ENCODE measurements around the gene GDF2. TPM values are rescaled to one million over a fixed set of nuclear protein-coding genes. Genes with fewer than 3 reads are reported as not detected.

The GDF2 gene
- total RNA-seq, 1 experiment from 2014 or later: not detected

DNA sequence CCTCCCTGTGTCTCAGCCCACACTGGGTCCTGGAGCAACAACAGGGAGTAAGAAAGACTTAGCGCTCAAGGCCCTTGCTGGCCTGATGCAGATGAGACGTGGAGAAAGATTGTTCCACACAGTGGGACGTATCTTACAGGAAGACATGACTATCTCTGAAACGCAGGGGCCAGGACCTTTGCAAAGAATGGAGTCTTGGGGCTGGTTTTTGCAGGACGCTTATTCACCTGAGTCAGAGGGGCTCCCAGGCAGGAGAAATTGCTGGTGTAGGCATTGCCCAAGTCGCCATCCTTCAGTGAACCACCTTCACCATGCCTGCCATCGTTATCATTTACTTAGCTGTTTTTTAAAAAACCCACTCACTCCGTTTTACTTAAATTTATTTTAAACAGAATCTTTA is 34.0 kb upstream of the GDF2 start:
- in situ Hi-C loops (cut with HindIII; ENCODE audit: low pct_unique_long_range_greater_than_20kb, low sequenced_read_pairs): no loop called here
- no peak for DNase-seq (ENCODE audit: low read depth, low spot score)

DNA sequence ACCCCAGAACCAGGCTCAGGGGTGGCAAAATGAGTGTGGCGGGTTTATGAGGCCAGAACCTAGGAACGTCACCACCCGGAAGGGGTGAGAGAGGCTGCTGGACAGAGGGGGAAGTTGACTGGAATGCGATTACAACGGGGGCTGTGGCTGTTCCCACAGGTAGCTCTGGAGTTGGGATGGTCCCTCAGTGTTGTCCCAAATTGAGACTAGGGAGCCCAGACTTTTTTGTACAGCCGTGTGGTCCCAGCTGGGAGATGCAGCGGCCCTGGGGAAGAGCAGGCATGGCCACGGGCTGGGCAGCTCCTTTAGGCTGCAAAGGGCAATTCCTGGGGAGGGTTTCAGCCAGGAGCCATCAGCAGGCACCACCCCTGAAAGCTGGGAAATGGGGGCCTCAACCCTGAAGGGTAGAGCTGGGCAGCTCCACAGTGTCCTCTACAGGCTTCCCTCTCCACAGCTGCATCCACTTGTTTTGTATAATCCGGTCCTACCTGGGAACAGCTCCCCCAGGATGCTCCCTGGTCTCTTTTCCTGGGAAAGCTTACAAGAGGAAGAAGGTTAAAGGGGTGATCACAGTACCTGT is 33.2 kb upstream of the GDF2 start:
- no peak for DNase-seq (ENCODE audit: low read depth, low spot score)
- in situ Hi-C loops (cut with HindIII; ENCODE audit: low pct_unique_long_range_greater_than_20kb, low sequenced_read_pairs): no loop called here

DNA sequence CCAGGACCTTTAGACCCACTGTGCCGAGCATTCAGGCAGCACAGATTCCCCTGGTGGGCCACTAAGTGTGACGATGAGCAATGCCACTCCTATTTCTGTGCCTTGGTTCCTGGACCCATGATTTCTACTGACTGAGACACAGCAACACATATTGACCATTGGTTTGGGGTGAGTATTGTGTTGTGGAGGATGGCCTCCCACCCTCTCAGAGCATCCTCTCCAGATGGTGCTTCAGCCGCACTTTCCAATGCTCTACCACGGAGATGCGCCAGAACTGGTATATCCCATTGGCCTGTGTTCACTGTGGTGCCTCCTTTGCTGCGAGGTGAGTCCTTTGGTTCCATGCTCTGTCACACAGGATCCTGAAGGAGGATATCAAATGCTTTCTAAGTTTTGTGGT is 32.3 kb upstream of the GDF2 start:
- DNase-seq (ENCODE audit: low read depth, low spot score): no peak
- in situ Hi-C loops (cut with HindIII; ENCODE audit: low pct_unique_long_range_greater_than_20kb, low sequenced_read_pairs): no loop called here

DNA sequence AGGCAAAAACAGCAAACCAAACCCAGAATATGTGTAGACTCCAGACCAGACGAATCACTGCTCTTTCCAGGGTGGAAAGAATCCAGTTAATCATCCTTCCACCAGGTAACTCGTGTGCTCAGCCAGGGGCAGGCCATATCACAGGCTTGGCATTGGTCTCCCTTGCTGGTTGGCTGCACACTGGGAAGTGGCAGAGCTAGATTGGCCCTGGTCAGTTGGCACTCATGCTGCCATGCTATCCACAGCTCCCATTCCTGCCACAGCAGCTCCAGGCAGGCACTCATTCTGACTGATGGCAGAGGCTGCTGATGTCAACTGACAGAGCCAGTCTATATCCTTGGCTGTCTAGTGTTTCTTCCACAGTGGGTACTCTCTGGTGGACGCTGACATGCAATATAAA is 31.9 kb upstream of the GDF2 start:
- in situ Hi-C loops (cut with HindIII; ENCODE audit: low pct_unique_long_range_greater_than_20kb, low sequenced_read_pairs): no loop called here
- no peak for DNase-seq (ENCODE audit: low read depth, low spot score)

DNA sequence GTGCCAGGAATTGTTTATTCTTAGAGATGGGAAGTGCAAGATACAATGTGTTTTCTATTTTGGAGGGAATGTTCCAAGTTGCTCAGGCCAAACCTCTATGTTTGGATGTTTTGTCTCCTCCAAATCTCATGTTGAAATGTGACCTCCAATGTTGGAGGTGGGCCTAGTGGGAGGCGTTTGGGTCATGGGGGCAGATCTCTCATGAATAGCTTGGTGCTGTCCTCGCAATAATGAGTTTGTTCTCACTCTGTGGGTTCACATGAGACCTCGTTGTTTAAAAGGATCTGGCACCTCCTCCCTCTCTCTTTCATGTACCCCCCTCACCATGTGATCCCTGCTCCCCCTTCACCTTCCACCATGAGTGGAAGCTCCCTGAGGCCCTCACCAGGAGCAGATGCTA is 30.6 kb upstream of the GDF2 start:
- no peak for DNase-seq (ENCODE audit: low read depth, low spot score)
- in situ Hi-C loops (cut with HindIII; ENCODE audit: low pct_unique_long_range_greater_than_20kb, low sequenced_read_pairs): no loop called here

DNA sequence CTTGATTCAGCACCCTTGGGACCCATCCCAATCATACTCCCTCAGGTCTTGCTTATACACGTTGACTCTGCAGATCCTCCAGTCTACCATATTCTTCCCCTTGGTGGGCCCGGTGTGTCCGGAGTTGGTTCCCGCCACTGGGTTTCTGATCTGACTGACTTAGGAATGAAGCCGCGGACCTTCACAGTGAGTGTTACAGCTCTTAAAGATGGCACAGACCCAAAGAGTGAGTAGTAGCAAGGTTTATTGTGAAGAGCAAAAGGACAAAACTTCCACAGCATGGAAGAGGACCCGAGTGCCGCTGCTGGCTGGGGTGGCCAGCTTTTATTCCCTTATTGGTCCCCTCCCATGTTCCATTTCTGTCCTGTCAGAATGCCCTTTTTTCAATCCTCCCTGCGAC is 28.2 kb upstream of the GDF2 start:
- in situ Hi-C loops (cut with HindIII; ENCODE audit: low pct_unique_long_range_greater_than_20kb, low sequenced_read_pairs): no loop called here
- no peak for DNase-seq (ENCODE audit: low read depth, low spot score)

DNA sequence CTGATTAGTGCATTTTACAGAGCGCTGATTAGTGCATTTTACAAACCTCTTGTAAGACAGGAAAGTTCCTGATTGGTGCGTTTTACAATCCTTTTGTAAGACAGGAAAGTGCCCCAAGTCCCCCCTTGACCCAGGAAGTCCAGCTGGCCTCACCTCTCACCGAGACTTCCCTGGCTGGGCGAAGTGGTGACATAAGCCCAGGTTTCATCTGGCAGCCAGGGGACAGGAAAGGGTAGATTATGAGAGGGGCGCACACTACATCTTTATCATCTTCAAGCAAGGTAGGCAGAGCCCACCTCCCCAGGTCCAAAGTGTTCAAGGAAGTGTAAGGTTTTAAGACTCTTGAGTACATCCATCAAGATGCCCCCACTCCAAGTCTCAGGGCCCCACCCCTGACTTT is 27.8 kb upstream of the GDF2 start:
- in situ Hi-C loops (cut with HindIII; ENCODE audit: low pct_unique_long_range_greater_than_20kb, low sequenced_read_pairs): no loop called here
- no peak for DNase-seq (ENCODE audit: low read depth, low spot score)

DNA sequence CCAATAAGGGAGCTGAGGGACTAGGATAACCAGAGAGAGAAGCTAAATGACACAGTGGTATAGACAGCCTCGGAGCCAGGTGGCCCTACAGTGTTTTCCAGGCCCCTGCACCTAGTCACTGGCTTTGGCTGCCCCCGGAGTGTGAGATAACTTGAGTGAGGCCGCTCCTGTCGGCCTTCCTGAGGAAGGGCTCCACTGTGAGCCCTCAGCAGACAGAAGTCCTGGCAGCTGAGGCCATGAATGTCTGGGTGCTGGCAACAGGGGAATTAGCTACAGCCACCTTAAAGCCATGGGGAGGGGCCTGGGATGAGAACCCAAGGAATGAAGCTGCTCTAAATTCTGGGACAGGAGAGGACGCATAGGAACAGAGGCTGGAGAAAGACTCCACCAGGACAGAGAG is 26.8 kb upstream of the GDF2 start:
- DNase-seq (ENCODE audit: low read depth, low spot score): no peak
- in situ Hi-C loops (cut with HindIII; ENCODE audit: low pct_unique_long_range_greater_than_20kb, low sequenced_read_pairs): no loop called here

DNA sequence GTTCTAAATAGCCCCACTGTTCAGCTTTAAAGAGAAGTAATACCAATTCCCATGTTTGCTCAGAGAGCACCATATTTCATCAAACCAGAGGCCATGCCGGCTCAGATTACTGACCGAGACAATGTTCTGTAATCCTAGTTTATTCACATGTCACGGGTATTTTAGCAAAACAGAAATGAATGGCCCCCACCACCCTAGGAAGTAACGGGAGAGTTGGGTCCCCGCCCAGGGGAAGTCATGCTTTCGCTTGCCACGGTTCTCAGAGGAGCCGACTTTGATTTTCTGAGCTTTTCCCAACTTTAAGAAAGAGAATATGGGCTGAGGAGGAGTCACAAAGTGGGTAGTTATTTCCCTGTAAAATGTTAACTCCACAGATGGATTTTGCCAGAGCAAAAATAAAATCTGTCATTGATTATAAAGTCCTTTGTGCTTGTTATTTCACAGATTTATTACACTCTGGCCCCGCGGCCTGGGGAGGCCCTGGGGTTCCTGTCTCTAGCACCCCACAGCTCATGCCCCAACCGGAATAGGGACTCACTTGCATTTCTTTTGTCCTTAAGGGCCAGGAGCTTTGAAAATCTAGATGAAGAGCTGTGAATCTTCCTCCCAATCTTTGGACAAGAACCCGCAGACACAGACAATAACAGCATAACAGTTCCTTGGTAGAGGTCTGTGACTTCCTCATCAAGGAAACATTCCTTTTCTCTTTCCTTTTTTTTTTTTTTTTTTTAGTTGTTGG is 25.9 kb upstream of the GDF2 start:
- in situ Hi-C loops (cut with HindIII; ENCODE audit: low pct_unique_long_range_greater_than_20kb, low sequenced_read_pairs): no loop called here
- DNase-seq (ENCODE audit: low read depth, low spot score): no peak

DNA sequence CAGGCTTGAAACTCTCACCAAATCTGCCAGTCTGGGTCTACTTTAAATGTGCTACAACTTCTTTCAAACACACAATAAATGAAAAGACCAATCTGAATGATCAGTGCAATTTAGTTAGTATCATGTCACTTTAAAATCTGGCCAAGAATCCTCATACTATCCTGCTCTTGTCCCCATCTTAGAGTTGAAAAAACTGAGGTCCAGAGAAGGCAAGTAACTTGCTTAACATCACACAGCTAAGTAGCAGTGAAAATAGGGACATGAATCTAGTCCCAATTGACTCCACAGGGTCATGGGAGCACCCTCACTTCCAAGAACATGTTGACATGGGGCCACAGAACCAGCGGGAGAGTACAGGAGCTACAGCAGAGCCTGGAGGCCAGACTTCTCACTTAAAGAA is 25.3 kb upstream of the GDF2 start:
- in situ Hi-C loops (cut with HindIII; ENCODE audit: low pct_unique_long_range_greater_than_20kb, low sequenced_read_pairs): no loop called here
- DNase-seq (ENCODE audit: low read depth, low spot score): no peak

DNA sequence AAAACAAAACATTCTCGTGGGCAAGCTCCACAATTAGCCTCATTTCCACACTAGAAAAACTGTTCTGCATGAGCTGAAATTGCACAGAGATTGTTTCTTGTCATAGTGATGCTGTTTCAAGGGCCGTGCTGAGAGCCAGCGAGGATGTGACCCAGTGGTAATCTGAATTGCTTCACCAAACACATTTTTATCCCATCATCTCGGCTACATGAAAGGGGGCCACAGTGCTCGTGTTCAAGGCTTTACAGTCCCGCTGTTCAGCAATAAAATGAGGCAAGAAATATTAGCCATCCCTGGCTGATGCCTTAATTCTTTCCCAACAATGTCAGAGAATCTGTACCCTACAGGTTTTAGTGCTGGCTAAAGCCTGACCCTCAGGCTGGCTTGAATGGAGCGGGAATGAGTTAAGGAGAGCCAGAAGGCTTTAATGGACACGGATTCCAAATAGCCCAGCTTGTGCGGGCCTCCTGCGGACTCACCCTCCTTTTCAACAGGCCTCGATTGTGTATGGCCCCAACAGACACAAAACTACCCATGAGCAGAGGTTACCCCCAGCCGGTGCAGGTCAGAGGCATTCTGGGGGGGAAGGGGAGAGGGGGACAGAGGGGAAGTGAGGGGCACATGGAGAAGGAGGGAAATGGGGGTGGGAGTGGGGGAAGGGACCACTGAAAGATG is 24.3 kb upstream of the GDF2 start:
- DNase-seq (ENCODE audit: low read depth, low spot score): no peak
- in situ Hi-C loops (cut with HindIII; ENCODE audit: low pct_unique_long_range_greater_than_20kb, low sequenced_read_pairs): no loop called here

DNA sequence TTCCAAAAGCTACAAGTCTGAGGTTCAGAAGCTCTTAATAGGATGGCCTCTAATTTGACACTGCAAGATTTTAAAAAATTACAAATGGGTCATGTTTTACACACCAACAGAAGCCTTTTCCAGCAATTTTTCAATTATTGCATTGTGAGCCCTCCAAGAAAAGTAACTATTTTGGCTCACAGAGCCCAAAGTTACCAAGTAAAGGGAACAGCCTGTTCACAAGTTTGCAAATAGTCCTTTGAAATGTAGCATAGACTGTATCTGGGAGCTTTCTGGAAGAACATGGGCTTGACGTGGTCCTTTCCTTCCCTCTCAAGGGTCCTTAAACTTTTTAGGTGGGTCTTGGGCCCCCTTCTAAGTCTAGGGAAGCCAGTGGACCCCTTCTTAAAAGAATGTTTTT is 23.5 kb upstream of the GDF2 start:
- in situ Hi-C loops (cut with HindIII; ENCODE audit: low pct_unique_long_range_greater_than_20kb, low sequenced_read_pairs): no loop called here
- DNase-seq (ENCODE audit: low read depth, low spot score): no peak

DNA sequence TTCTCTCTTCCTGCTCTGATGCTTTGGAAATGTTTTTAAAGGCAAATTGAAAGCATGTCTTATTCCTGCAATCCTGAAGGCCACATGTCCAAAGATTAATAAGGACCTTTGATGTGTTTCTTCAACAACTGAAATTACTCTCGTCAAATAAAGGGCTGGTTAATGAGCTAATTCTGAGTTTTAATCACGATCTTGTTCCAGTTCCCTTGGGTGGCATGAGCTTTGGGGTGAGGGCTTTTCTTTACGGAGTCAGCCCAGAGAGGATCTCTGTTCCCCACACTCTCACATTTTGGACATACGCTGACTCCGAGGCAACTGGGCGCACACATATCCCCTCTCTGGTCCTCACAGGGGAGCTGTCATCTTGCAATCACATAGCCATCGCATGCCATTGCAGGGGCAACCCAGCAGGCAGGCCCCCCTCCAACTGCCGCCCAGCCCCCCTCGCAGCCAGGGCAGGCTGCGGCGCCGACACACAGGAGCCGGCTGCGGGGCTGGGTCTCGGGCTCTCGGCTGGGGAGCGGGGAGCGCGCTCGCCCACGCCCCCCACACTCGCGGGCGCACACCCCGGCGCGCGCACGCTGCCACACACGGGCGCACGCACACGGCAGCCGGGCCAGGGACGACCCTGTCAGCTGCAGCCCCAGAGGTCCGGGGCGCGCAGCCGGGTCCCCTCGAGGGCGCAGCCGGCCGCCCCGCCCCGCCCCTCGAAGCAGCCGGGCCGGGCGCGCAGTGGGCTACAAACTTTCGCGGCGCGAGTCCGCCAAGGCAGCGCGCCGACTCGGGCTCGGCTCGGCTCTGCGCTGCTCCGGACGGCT is 22.4 kb upstream of the GDF2 start, which contains the start of gene GDF10:
TSS of gene GDF10 (plus strand) at position 587 of the 818 bp plus-strand sequence. CDS start 455 bp downstream, outside the sequence.
- in situ Hi-C loops (cut with HindIII; ENCODE audit: low pct_unique_long_range_greater_than_20kb, low sequenced_read_pairs): no loop called here
- DNase-seq (ENCODE audit: low read depth, low spot score): no peak

DNA sequence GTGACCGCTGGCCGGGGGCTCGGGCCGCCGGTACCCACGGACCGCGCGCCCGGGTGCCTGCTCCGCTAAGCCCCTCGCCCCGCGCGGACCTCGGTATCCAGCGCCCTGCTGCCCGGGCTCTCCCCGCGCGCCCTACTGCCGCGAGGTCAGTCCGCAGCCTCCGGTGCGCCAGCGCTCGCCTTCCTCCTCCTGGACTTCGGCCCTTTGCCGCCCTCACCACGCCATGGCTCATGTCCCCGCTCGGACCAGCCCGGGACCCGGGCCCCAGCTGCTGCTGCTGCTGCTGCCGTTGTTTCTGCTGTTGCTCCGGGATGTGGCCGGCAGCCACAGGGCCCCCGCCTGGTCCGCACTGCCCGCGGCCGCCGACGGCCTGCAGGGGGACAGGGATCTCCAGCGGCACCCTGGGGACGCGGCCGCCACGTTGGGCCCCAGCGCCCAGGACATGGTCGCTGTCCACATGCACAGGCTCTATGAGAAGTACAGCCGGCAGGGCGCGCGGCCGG is 21.8 kb upstream of the GDF2 start:
- DNase-seq (ENCODE audit: low read depth, low spot score): no peak

DNA sequence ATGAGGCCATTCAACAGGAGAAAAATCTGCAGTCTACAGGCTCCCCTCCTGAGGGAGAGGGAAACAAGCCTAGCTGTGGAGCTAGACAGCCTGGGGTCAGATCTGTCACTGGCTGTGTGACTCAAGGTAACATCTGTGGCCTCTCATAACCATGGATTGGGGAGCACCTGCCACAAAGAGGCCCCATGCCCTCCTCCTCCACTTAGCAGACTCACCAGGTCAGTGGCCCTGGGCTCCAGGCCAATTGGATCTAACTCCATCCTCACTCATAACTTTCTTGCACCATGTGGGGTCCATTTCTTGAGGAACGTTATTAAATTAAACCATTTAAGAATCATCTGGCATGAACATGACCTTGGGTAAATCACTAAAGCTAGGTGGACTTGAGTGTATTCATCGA is 20.4 kb upstream of the GDF2 start:
- in situ Hi-C loops (cut with HindIII; ENCODE audit: low pct_unique_long_range_greater_than_20kb, low sequenced_read_pairs): no loop called here
- no peak for DNase-seq (ENCODE audit: low read depth, low spot score)

More for the DNA sequence above, 21.8 kb upstream of the GDF2 start:
- in situ Hi-C loops (cut with HindIII; ENCODE audit: low pct_unique_long_range_greater_than_20kb, low sequenced_read_pairs): no loop called here

DNA sequence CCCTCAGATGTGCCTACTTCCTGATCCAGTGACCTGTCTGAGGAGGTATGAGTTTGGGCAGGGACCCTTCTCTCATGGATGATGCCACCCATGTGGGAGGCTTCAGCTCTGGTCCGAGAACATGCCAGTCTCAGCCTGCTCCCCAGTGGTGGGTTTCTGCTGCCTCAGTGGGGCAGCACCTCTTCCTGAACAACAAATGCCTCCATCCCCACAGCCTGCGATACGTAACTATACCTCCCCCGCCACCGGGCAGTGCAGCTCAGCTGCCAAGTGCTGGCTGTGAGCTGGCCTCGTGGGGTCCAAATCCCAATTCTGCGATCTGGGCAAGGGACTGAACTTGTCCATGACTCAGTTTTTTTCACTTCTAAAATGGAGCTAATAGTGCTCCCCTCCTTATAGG is 19.1 kb upstream of the GDF2 start:
- in situ Hi-C loops (cut with HindIII; ENCODE audit: low pct_unique_long_range_greater_than_20kb, low sequenced_read_pairs): no loop called here
- no peak for DNase-seq (ENCODE audit: low read depth, low spot score)

DNA sequence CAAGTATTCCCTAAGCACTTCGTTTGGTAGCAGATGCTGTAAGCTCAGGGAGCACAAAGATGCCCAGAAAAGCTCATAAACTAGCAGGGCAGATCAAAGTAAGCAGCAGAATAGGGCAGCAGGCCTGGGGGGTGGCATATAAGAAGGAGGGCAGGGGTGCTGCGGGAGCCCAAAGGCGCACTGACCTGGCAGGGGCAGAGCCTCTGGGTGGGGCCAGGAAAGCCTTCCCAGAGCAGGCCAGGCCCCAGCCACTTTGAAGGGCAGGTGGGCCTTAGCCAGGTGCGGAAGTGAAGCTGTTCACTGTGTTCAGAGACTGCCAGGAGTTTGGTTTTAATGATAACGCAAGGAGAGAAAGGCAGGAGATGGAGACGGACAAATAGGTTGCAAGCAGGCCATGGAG is 18.4 kb upstream of the GDF2 start:
- in situ Hi-C loops (cut with HindIII; ENCODE audit: low pct_unique_long_range_greater_than_20kb, low sequenced_read_pairs): no loop called here
- no peak for DNase-seq (ENCODE audit: low read depth, low spot score)

DNA sequence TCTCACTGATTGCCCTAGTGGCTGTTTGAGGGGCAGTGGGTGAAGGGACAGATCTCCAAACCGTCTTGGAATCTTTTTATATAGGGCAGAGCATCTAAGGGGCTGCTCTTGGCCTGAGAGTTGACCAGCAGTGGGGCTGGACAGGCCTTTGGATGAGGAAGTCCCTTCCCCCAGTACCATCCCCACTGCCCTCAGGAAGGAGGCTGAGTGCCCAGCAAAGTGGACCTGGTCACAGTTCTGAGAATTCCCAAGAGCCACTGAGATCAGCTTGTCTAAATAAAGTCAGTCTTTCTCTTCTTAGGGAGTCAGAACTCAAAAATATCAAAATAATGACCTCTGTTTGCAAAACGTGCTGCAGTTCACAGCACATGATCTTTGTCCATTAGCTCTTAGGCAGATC is 16.7 kb upstream of the GDF2 start:
- in situ Hi-C loops (cut with HindIII; ENCODE audit: low pct_unique_long_range_greater_than_20kb, low sequenced_read_pairs): no loop called here

More for the DNA sequence above, 16.7 kb upstream of the GDF2 start:
- DNase-seq (ENCODE audit: low read depth, low spot score): no peak
